Loucy (cell line): ENCODE results near the gene FAM3B.

Experiments
- H2AFZ ChIP-seq: fragments of 200-600 bp; sonication (generic); 2 replicates; pipeline ENCODE4 v1.6.0; 2016; ENCODE audit warnings: antibody characterized with exemption, mild to moderate bottlenecking, low read length, moderate library complexity
- H3F3A ChIP-seq: fragments of 200-600 bp; 2 replicates; pipeline ENCODE4 v1.6.0; 2016; ENCODE audit warnings: antibody characterized with exemption, low read depth, mild to moderate bottlenecking
- H3K27me3 ChIP-seq: fragments of 200-600 bp; sonication (generic); 2 replicates; pipeline ENCODE4 v1.6.1; 2014; ENCODE audit warnings: low read length, mild to moderate bottlenecking; ENCODE audit not compliant: insufficient read depth, poor library complexity, severe bottlenecking
- H3K36me3 ChIP-seq: fragments of 200-600 bp; sonication (generic); 2 replicates; pipeline ENCODE4 v1.6.1; 2016; ENCODE audit warnings: low read length; ENCODE audit not compliant: insufficient read depth
- H3K4me1 ChIP-seq: fragments of 200-600 bp; sonication (generic); 2 replicates; pipeline ENCODE4 v1.5.1; 2014; ENCODE audit warnings: low read length, mild to moderate bottlenecking; ENCODE audit not compliant: insufficient read depth, poor library complexity, severe bottlenecking
- H3K4me2 ChIP-seq: fragments of 200-600 bp; sonication (generic); 2 replicates; pipeline ENCODE4 v1.6.0; 2014; ENCODE audit warnings: antibody characterized with exemption, low read length, low read depth, mild to moderate bottlenecking; ENCODE audit not compliant: poor library complexity, severe bottlenecking
- H3K4me3 ChIP-seq: fragments of 200-600 bp; sonication (generic); 2 replicates; pipeline ENCODE4 v1.5.1; 2014; ENCODE audit warnings: low read length, mild to moderate bottlenecking, mixed read lengths; ENCODE audit not compliant: poor library complexity, severe bottlenecking
- H3K79me2 ChIP-seq: fragments of 200-600 bp; sonication (generic); 2 replicates; pipeline ENCODE4 v1.6.1; 2014; ENCODE audit warnings: low read length; ENCODE audit not compliant: insufficient read depth
- H3K9ac ChIP-seq: fragments of 200-600 bp; sonication (generic); 2 replicates; pipeline ENCODE4 v1.6.0; 2014; ENCODE audit warnings: mild to moderate bottlenecking, low read depth, low read length, moderate library complexity; ENCODE audit not compliant: poor library complexity, severe bottlenecking
- H3K9me2 ChIP-seq: fragments of 200-600 bp; sonication (generic); replicated peaks from 2 replicates; pipeline ENCODE4 v1.6.1; 2016; ENCODE audit warnings: low read depth, low read length, mixed read lengths
- H3K9me3 ChIP-seq: fragments of 200-600 bp; sonication (generic); 2 replicates; pipeline ENCODE4 v1.6.1; 2014; ENCODE audit warnings: mild to moderate bottlenecking, antibody characterized with exemption, low read length, low read depth; ENCODE audit not compliant: insufficient read depth
- H4K20me1 ChIP-seq: fragments of 200-600 bp; sonication (generic); 2 replicates; pipeline ENCODE4 v1.6.0; 2014; ENCODE audit warnings: antibody characterized with exemption, low read length, mild to moderate bottlenecking; ENCODE audit not compliant: insufficient read depth, poor library complexity, severe bottlenecking
- EZH2phosphoT487 ChIP-seq: fragments of 200-600 bp; IDR thresholded peaks from 2 replicates; pipeline ENCODE4 v1.6.1; 2018; ENCODE audit warnings: antibody characterized with exemption, mild to moderate bottlenecking, moderate library complexity, borderline replicate concordance
- TF ChIP-seq, protein P1 (sequence below): fragments of 200-600 bp; sonication (generic); conservative IDR thresholded peaks from 2 replicates; pipeline ENCODE4 v1.5.1; 2014; ENCODE audit warnings: mild to moderate bottlenecking, antibody characterized with exemption, low read length

The FAM3B gene

DNA sequence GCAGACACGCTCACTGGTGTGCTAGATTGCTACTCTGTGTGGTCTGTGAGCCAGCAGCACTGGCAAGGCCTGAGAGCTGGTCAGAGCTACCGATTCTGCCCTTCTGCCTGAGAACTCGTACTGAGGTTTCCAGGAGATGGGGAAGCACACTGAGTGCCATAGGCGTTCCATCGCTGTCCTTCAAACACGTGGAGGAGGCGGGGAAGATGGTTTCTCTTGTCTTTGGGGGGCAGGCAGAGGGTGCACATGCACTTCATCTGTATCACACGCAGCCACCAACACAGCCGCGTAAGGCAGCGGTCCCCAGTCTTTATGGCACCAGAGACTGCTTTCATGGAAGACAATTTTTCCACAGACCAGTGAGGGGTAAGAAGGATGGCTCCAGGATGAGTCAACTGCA is 85.6 kb downstream of the FAM3B start:
- H3K79me2 ChIP-seq, result no peaks in the 10 kb centered on the region
- TF ChIP-seq, protein P1, sequence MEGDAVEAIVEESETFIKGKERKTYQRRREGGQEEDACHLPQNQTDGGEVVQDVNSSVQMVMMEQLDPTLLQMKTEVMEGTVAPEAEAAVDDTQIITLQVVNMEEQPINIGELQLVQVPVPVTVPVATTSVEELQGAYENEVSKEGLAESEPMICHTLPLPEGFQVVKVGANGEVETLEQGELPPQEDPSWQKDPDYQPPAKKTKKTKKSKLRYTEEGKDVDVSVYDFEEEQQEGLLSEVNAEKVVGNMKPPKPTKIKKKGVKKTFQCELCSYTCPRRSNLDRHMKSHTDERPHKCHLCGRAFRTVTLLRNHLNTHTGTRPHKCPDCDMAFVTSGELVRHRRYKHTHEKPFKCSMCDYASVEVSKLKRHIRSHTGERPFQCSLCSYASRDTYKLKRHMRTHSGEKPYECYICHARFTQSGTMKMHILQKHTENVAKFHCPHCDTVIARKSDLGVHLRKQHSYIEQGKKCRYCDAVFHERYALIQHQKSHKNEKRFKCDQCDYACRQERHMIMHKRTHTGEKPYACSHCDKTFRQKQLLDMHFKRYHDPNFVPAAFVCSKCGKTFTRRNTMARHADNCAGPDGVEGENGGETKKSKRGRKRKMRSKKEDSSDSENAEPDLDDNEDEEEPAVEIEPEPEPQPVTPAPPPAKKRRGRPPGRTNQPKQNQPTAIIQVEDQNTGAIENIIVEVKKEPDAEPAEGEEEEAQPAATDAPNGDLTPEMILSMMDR, result no peak
- no peak for TF ChIP-seq EZH2phosphoT487
- H3F3A ChIP-seq, result no peaks in the 10 kb centered on the region
- no peak overlapping the region for H3K4me3 ChIP-seq
- no peak overlapping the region for H3K9ac ChIP-seq
- no peaks in the 10 kb centered on the region for H3K9me2 ChIP-seq
- H2AFZ ChIP-seq, result no peak overlapping the region
- no peaks in the 10 kb centered on the region for H4K20me1 ChIP-seq
- H3K36me3 ChIP-seq, result peaks cover 71% of the 10 kb centered on the region; the same call in 1 of the 2 replicates
- no peaks in the 10 kb centered on the region for H3K9me3 ChIP-seq
- no peaks in the 10 kb centered on the region for H3K4me1 ChIP-seq
- H3K27me3 ChIP-seq, result no peaks in the 10 kb centered on the region
- no peak overlapping the region for H3K4me2 ChIP-seq

DNA sequence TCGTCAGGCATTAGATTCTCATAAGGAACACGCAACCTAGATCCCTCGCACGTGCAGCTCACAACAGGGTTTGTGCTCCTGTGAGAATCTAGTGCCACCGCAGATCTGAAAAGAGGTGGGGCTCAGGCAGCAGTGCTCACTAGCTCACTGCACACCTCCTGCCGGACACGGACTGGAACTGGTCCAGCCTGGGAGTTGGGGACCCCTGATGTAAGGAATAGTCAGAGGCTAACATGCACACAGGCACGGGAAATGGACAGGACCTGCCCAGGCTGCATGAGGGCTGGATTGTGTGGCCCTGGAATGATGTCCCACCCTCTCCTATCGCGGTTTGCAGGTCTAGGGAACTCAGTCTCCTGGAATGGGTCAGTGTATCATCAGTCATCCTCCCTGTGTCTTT is 86.2 kb downstream of the FAM3B start:
- Histone ChIP-seq H3K79me2 (no peaks in the 10 kb centered on the region), H3K27me3 (no peaks in the 10 kb centered on the region), H3K4me1 (no peaks in the 10 kb centered on the region), H3F3A (no peaks in the 10 kb centered on the region), H4K20me1 (no peaks in the 10 kb centered on the region), H2AFZ (no peak overlapping the region), H3K4me2 (no peak overlapping the region), H3K36me3 (peaks cover 65% of the 10 kb centered on the region; the same call in 1 of the 2 replicates), H3K9ac (no peak overlapping the region), H3K9me3 (no peaks in the 10 kb centered on the region), H3K4me3 (no peak overlapping the region), H3K9me2 (no peaks in the 10 kb centered on the region)
- TF ChIP-seq, protein P1, result no peak
- no peak for TF ChIP-seq EZH2phosphoT487

DNA sequence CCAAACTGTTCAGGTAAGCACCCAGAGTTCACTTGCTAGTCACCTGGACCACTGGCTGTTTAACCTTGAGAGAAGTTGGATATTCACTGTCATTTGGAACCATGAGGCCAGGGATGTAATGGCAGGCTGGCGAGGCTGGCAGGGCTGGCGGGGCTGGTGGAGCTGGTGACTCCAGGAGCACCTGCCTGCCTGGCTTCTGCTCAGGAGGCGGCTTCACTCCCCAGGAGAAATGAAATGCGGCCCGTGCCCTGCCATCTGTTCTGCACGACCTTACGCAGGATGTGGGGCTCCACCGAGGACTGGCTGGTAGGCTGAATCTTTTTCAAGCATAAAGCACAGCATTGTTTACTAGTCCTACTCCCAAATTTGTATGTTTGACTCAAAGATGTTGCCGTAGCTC is 86.7 kb downstream of the FAM3B start:
- Histone ChIP-seq H3K9me2 (no peaks in the 10 kb centered on the region), H3K4me2 (no peak overlapping the region), H3K4me3 (no peak overlapping the region), H3K36me3 (peaks cover 62% of the 10 kb centered on the region; the same call in 1 of the 2 replicates), H3K4me1 (no peaks in the 10 kb centered on the region), H3K9me3 (no peaks in the 10 kb centered on the region), H4K20me1 (no peaks in the 10 kb centered on the region), H3F3A (no peaks in the 10 kb centered on the region), H2AFZ (no peak overlapping the region), H3K79me2 (no peaks in the 10 kb centered on the region), H3K27me3 (no peaks in the 10 kb centered on the region), H3K9ac (no peak overlapping the region)
- TF ChIP-seq, protein P1, result no peak
- TF ChIP-seq EZH2phosphoT487, result no peak
